Karpas-422 (cell line): Measurements from ENCODE around the gene ARL9. TPM values are rescaled to one million over a fixed set of nuclear protein-coding genes. Genes with fewer than 3 reads are reported as not detected.

Experiments used
- DNase-seq: peaks from one replicate; pipeline ENCODE4 v3.0.0-alpha.2; 2015
- H2AFZ ChIP-seq: fragments of 200-600 bp; sonication (generic); 2 replicates; pipeline ENCODE4 v1.6.1; 2014; ENCODE audit warnings: antibody characterized with exemption, low read length, mixed read lengths
- H3K27ac ChIP-seq: fragments of 200-600 bp; sonication (generic); 2 replicates; pipeline ENCODE4 v1.5.1; 2014; ENCODE audit warnings: mild to moderate bottlenecking, low read length, moderate library complexity
- H3K27me3 ChIP-seq: fragments of 200-600 bp; sonication (generic); 2 replicates; pipeline ENCODE4 v1.6.1; 2014; ENCODE audit warnings: low read length, mixed read lengths
- H3K36me3 ChIP-seq: fragments of 200-600 bp; sonication (generic); 2 replicates; pipeline ENCODE4 v1.6.1; 2014; ENCODE audit warnings: low read length, mixed read lengths; ENCODE audit not compliant: insufficient read depth
- H3K4me1 ChIP-seq: fragments of 200-600 bp; sonication (generic); 2 replicates; pipeline ENCODE4 v1.6.1; 2014; ENCODE audit warnings: mild to moderate bottlenecking, low read length, mixed read lengths
- H3K4me2 ChIP-seq: fragments of 200-600 bp; sonication (generic); 2 replicates; pipeline ENCODE4 v1.6.1; 2014; ENCODE audit warnings: low read length, low read depth, mild to moderate bottlenecking; ENCODE audit not compliant: poor library complexity, severe bottlenecking
- H3K4me3 ChIP-seq: fragments of 200-600 bp; sonication (generic); 2 replicates; pipeline ENCODE4 v1.5.1; 2014; ENCODE audit warnings: mild to moderate bottlenecking, antibody characterized with exemption, low read length, mixed read lengths
- H3K79me2 ChIP-seq: fragments of 200-600 bp; sonication (generic); 2 replicates; pipeline ENCODE4 v1.6.1; 2014; ENCODE audit warnings: mild to moderate bottlenecking, low read length, mixed read lengths
- H3K9ac ChIP-seq: fragments of 200-600 bp; sonication (generic); 2 replicates; pipeline ENCODE4 v1.6.0; 2014; ENCODE audit warnings: low read length
- H3K9me2 ChIP-seq: fragments of 200-600 bp; sonication (generic), shearing (Covaris generic); replicated peaks from 2 replicates; pipeline ENCODE4 v1.6.0; 2014; ENCODE audit warnings: mild to moderate bottlenecking, low read length, moderate library complexity; ENCODE audit not compliant: insufficient read depth
- H3K9me3 ChIP-seq: fragments of 300-700, 200-600 bp; sonication (generic); 2 replicates; pipeline ENCODE4 v1.6.1; 2014; ENCODE audit warnings: low read length, mixed read lengths
- H4K20me1 ChIP-seq: fragments of 200-600 bp; sonication (generic); 2 replicates; pipeline ENCODE4 v1.6.1; 2014; ENCODE audit warnings: mild to moderate bottlenecking, antibody characterized with exemption, low read length, low read depth; ENCODE audit not compliant: insufficient read depth
- total RNA-seq: library from RNA; depleted of rRNA; stranded (reverse); fragments of >200 nt; shearing (Covaris generic); gene quantifications from 2 replicates; pipeline ENCODE4 v1.2.3, GENCODE V29; 2014; ENCODE audit warnings: low replicate concordance

Gene ARL9
- total RNA-seq, 1 experiment from 2014 or later: not detected

DNA sequence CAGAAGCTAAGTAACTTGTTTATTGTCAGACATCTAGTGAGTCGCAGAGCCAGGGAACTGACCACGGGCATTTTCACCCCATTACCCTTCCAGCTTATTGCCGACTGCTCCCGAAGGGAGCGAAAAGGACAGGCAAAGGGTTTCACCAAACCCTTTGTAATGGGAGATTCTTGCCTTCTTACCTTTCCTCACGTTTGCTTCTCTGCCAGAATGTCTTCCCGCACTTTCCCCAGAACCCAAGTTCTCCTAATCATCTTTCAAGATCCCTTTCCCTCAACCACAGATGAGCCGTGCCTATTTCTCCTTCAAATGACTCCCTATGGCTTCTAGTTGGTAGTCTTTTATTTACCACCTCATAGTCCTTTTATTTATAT is 38.7 kb upstream of the ARL9 start:
- peak overlapping the region; percentile 88 for H3K9ac ChIP-seq
- DNase-seq: peak; percentile 45
- H3K4me1 ChIP-seq: peaks cover 36% of the 10 kb centered on the region
- H3K27ac ChIP-seq: peak overlapping the region; percentile 63
- H4K20me1 ChIP-seq: peaks cover 18% of the 10 kb centered on the region; the same call in 1 of the 2 replicates
- no peaks in the 10 kb centered on the region for H3K9me2 ChIP-seq
- peak overlapping the region; percentile 77 for H3K4me3 ChIP-seq
- no peaks in the 10 kb centered on the region for H3K9me3 ChIP-seq
- H3K36me3 ChIP-seq: peaks cover 30% of the 10 kb centered on the region; the same call in 1 of the 2 replicates
- H2AFZ ChIP-seq: peak overlapping the region; percentile 94
- peaks cover 64% of the 10 kb centered on the region for H3K79me2 ChIP-seq
- peak overlapping the region; percentile 85 for H3K4me2 ChIP-seq
- H3K27me3 ChIP-seq: no peaks in the 10 kb centered on the region

DNA sequence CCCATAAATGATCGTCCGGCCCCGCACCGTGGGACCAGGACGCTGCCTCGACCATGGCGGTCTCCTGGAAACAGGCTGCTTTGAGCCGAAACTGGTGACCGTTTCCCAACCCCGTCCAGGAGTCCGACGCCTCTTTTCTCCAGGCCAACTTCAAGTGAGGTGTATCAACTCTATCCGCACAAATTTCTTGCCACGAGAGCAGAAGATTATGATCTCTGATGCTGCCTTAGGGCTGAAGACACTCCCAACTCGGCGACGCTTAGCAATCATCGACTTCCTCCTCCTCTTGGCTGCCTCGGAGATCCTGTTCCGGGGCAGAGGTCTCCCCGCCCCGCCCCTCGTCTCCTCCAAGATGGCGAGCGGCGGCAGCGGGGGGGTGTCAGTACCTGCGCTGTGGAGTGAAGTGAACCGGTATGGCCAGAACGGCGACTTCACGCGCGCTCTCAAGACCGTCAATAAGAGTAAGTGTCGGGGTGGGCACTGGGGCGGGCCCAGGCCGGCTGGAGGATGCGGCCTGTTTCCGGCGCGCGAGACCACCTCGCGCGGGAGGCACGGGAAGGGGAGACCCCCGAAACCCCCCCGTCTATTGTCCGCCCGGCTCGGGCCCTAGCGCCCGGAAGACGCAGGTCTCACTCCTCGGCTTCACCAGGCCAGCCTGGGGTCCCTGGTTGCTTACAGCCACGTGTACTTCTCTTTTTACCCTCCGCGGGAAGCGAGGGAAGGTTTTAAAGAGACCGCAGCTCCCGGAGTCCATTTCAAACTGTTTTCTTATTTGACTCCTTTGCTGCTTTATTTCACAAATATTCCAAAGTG is 38.1 kb upstream of the ARL9 start, which contains the start of gene SRP72:
Gene SRP72 (plus strand): TSS at position 334 of the 813 bp plus-strand sequence. CDS start 19 bp downstream, at position 353.
- Histone ChIP-seq H3K36me3 (peaks cover 29% of the 10 kb centered on the region; the same call in 1 of the 2 replicates), H3K9me2 (no peaks in the 10 kb centered on the region), H3K4me2 (peak within 1 kb of the TSS; percentile 85), H3K79me2 (peaks cover 68% of the 10 kb centered on the region), H3K27ac (peak within 1 kb of the TSS; percentile 63), H3K9ac (peak within 1 kb of the TSS; percentile 88), H3K4me1 (peaks cover 36% of the 10 kb centered on the region), H3K27me3 (no peaks in the 10 kb centered on the region), H3K9me3 (no peaks in the 10 kb centered on the region), H2AFZ (peak within 1 kb of the TSS; percentile 94), H4K20me1 (peaks cover 18% of the 10 kb centered on the region; the same call in 1 of the 2 replicates), H3K4me3 (peak within 1 kb of the TSS; percentile 77)
- DNase-seq: peak; percentile 95

DNA sequence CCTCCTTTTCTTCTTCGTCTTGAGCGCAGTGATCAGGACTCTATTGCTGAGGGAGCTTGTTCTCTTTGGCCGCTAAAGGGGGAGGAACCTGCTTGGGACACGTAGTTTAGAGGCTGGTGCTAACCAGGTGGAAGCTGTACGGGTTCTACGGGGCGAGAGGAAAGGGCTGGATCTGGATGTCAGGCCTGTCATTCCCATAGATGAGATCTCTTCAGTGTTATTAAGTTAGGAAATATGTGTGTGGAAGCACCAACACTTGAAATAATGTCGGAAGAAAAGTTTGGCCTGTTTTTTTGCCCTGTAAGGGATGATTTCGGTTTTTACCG is 37.5 kb upstream of the ARL9 start:
- H3K79me2 ChIP-seq: peaks cover 72% of the 10 kb centered on the region
- peak overlapping the region; percentile 63; the same call in 1 of the 2 replicates for H3K27ac ChIP-seq
- DNase-seq: peak; percentile 75
- peak overlapping the region; percentile 77 for H3K4me3 ChIP-seq
- H4K20me1 ChIP-seq: peaks cover 18% of the 10 kb centered on the region; the same call in 1 of the 2 replicates
- no peaks in the 10 kb centered on the region for H3K27me3 ChIP-seq
- H3K4me2 ChIP-seq: peak overlapping the region; percentile 85
- peak overlapping the region; percentile 88 for H3K9ac ChIP-seq
- peaks cover 33% of the 10 kb centered on the region; the same call in 1 of the 2 replicates for H3K36me3 ChIP-seq
- H2AFZ ChIP-seq: peak overlapping the region; percentile 32; the same call in 1 of the 2 replicates
- no peaks in the 10 kb centered on the region for H3K9me3 ChIP-seq
- H3K4me1 ChIP-seq: peaks cover 36% of the 10 kb centered on the region
- no peaks in the 10 kb centered on the region for H3K9me2 ChIP-seq

DNA sequence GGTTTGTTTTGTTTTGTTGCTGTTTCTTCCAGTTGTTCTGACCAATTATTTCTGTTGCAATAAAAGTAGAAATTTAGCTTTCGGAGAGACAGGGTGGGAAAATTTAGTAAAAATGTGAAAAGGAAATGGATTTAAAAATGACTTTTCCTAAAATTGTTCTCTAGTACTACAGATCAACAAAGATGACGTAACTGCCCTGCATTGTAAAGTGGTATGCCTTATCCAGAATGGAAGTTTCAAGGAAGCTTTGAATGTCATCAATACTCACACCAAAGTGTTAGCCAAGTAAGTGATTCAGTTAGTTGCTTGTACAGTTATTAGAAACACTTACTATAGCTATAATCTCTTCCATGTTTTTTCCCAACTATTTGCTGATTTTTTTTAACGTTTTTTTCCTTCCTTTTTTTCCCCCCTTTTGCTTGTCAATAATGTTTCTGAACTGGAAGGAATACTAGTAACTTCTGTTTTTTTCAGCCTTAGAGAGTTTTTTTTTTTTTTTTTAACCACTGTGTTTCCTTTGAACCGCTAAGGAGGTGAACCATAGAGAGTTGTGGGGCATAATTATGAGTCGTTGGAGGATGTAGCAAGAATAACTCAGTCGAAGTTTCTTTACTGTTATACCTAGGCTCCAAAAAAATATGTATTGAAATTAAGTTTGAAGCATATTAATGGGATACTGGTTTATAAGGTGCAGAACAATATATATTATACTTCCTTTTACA is 35.9 kb upstream of the ARL9 start:
- DNase-seq: no peak
- H3K9ac ChIP-seq: peak overlapping the region; percentile 88; the same call in 1 of the 2 replicates
- no peaks in the 10 kb centered on the region for H3K27me3 ChIP-seq
- H3K9me3 ChIP-seq: no peaks in the 10 kb centered on the region
- H3K9me2 ChIP-seq: no peaks in the 10 kb centered on the region
- no peak overlapping the region for H3K27ac ChIP-seq
- peaks cover 41% of the 10 kb centered on the region; the same call in 1 of the 2 replicates for H3K36me3 ChIP-seq
- H4K20me1 ChIP-seq: peaks cover 18% of the 10 kb centered on the region; the same call in 1 of the 2 replicates
- peak overlapping the region; percentile 85 for H3K4me2 ChIP-seq
- H3K4me1 ChIP-seq: peaks cover 36% of the 10 kb centered on the region
- no peak overlapping the region for H2AFZ ChIP-seq
- peak overlapping the region; percentile 77 for H3K4me3 ChIP-seq
- peaks cover 76% of the 10 kb centered on the region for H3K79me2 ChIP-seq

DNA sequence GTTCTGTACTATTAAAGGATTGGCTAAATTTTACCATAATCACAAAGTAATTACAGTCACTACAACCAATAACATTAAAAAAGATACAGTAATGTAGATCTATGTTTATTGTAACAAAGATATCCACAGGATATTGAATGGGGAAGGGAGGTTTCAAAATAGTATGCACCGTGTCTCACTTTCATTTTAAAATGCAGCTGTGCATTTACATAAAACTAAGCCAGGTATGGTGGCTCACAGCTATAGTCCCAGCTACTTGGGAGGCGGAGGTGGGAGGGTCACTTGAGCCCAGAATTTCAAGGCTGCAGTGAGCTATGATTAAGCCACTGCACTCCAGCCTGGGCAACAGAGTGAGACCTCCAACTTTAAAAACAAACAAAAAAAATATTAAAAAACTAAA is 29.7 kb upstream of the ARL9 start:
- Histone ChIP-seq H3K9ac (no peak overlapping the region), H3K27me3 (no peaks in the 10 kb centered on the region), H3K9me3 (no peaks in the 10 kb centered on the region), H3K36me3 (peaks cover 64% of the 10 kb centered on the region; the same call in 1 of the 2 replicates), H3K27ac (peak overlapping the region; percentile 66), H4K20me1 (no peaks in the 10 kb centered on the region), H3K4me1 (peaks cover 21% of the 10 kb centered on the region), H3K9me2 (no peaks in the 10 kb centered on the region), H3K79me2 (peaks cover 47% of the 10 kb centered on the region), H2AFZ (no peak overlapping the region), H3K4me3 (no peak overlapping the region), H3K4me2 (peak overlapping the region; percentile 35)
- DNase-seq: no peak

DNA sequence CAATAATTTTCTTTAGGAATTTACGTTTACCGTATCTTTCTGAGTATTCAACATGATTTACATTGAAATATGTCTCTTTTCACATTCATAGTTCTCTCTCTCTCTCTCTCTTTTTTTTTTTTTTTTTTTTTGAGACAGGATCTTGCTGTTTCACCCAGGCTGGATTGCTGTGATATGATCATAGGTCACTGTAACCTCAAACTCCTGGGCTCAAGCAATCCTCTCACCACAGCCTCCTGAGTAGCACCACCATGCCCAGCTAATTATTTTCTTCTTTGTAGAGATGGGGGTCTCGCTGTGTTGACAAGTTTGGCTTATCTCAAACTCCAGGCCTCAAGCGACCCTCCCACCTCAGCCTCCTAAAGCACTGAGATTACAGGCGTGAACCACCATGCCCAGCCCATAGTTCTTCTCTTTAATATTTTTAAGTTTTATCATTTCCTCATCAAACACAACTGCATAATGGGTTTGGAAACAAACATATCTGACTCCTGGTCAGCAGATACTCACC is 28.3 kb upstream of the ARL9 start:
- Histone ChIP-seq H3K27ac (no peak overlapping the region), H3K9ac (no peak overlapping the region), H3K9me3 (no peaks in the 10 kb centered on the region), H4K20me1 (no peaks in the 10 kb centered on the region), H3K4me2 (no peak overlapping the region), H3K9me2 (no peaks in the 10 kb centered on the region), H3K36me3 (peaks cover 53% of the 10 kb centered on the region; the same call in 1 of the 2 replicates), H3K27me3 (no peaks in the 10 kb centered on the region), H3K79me2 (peaks cover 35% of the 10 kb centered on the region), H2AFZ (no peak overlapping the region), H3K4me3 (no peak overlapping the region), H3K4me1 (peaks cover 21% of the 10 kb centered on the region)
- DNase-seq: no peak

DNA sequence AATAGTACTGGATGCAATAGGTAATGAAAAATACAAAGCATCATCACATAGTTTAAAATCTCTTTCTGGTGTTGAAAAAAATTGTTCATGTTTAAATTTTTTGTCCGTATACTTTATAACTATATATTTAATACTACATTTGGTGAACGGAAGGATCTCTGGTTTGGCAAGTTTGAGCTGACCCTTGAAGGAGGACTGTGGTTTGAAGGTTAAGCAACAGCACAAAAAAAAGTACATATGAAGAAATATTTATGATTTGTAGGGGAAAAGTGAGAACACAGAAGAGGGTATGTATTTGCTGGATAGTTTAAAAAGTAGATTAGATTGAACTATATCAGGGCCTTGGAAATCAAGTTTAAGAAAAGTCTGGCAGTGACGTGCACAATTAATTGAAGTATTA is 24.9 kb upstream of the ARL9 start:
- Histone ChIP-seq H3K9ac (no peak overlapping the region), H2AFZ (no peak overlapping the region), H3K4me2 (no peak overlapping the region), H3K27ac (no peak overlapping the region), H4K20me1 (no peaks in the 10 kb centered on the region), H3K4me1 (peaks cover 5% of the 10 kb centered on the region), H3K79me2 (peaks cover 30% of the 10 kb centered on the region), H3K9me3 (no peaks in the 10 kb centered on the region), H3K36me3 (peaks cover 53% of the 10 kb centered on the region; the same call in 1 of the 2 replicates), H3K27me3 (no peaks in the 10 kb centered on the region), H3K4me3 (no peak overlapping the region), H3K9me2 (no peaks in the 10 kb centered on the region)
- no peak for DNase-seq

DNA sequence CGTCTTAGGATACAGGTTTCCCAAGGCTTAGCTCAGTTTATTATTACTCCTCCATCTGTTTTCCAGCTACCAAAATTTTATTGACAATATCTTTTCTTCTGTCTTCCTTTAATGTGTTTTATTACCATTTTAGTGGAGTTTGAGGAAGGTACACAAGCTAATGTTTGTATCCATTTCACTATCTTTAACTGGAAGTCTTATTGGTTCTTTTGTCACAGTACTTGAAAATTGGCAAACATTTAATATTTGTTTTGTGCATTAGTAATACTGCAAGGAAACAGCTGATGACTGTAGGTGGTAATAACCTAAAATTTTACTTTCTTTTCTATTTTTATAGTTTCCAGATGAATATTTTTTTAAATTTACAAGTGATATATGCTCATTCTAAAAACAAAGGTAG is 9.3 kb upstream of the ARL9 start:
- no peak overlapping the region for H3K4me3 ChIP-seq
- no peak overlapping the region for H2AFZ ChIP-seq
- peaks cover 34% of the 10 kb centered on the region for H3K36me3 ChIP-seq
- H3K9me3 ChIP-seq: no peaks in the 10 kb centered on the region
- H3K4me2 ChIP-seq: no peak overlapping the region
- no peak overlapping the region for H3K27ac ChIP-seq
- H3K9me2 ChIP-seq: no peaks in the 10 kb centered on the region
- no peak for DNase-seq
- 0 out of 2 replicates have a peak, but pooled peaks cover 3% of the 10 kb centered on the region for H3K79me2 ChIP-seq
- no peaks in the 10 kb centered on the region for H3K27me3 ChIP-seq
- H3K4me1 ChIP-seq: no peaks in the 10 kb centered on the region
- H3K9ac ChIP-seq: no peak overlapping the region
- H4K20me1 ChIP-seq: no peaks in the 10 kb centered on the region
